SK-N-SH (cell line): Measurements from ENCODE around the gene RBMS3.

Experiments
- CTCF ChIP-seq: fragments of 200-600 bp; sonication (generic); IDR thresholded peaks from 2 replicates; pipeline ENCODE4 v1.6.1; 2017; ENCODE audit warnings: antibody characterized with exemption, mild to moderate bottlenecking, moderate library complexity
- EP300 ChIP-seq, 2 experiments: IDR thresholded peaks; 2 replicates each; pipeline versions ENCODE4 v1.4.0 to v1.6.1; 2012; ENCODE audit warnings: borderline replicate concordance in 1 of 2, low read depth in 1 of 2, low read length in 1 of 2
- FOXM1 ChIP-seq: IDR thresholded peaks from 2 replicates; pipeline ENCODE4 v1.4.0; 2012; ENCODE audit warnings: low read depth, mild to moderate bottlenecking
- MAX ChIP-seq: IDR thresholded peaks from 2 replicates; pipeline ENCODE4 v1.4.0; 2012; ENCODE audit warnings: low read depth
- TEAD4 ChIP-seq: IDR thresholded peaks from 2 replicates; pipeline ENCODE4 v1.4.0; 2012; ENCODE audit warnings: mild to moderate bottlenecking, borderline replicate concordance; ENCODE audit not compliant: insufficient read depth

GRCh38 chr3:29854821-29855220, 574.0 kb downstream of the RBMS3 start:
- TF ChIP-seq TEAD4 (no peak), CTCF (no peak), MAX (no peak), FOXM1 (no peak), EP300 (IDR thresholded peaks at IDR 0.05; ENCODE audit: borderline replicate concordance in 1 of 2, low read depth in 1 of 2, low read length in 1 of 2) (no peak)
